ENCODE data around the gene POU4F3.

The POU4F3 gene

GRCh38 chr5:146340260-146341081 lies 1.8 kb downstream of the POU4F3 start:
- no peak for DNase-seq

GRCh38 chr5:146341854-146342253 lies 3.2 kb downstream of the POU4F3 start:
- no peak for DNase-seq

- DNase-seq = no peak
Observed at GRCh38 chr5:146342519-146342881, 3.9 kb downstream of the POU4F3 start.

GRCh38 chr5:146342882-146343865 lies 4.5 kb downstream of the POU4F3 start:
- no peak for DNase-seq

- DNase-seq = no peak
Observed at GRCh38 chr5:146344155-146345118, 5.8 kb downstream of the POU4F3 start.

- DNase-seq = no peak
Observed at GRCh38 chr5:146345240-146345577, 6.6 kb downstream of the POU4F3 start.

GRCh38 chr5:146345578-146346366 lies 7.1 kb downstream of the POU4F3 start:
- DNase-seq = no peak

- DNase-seq = no peak
Observed at GRCh38 chr5:146357126-146357525, 18.5 kb downstream of the POU4F3 start.

GRCh38 chr5:146359836-146360235 lies 21.2 kb downstream of the POU4F3 start:
- DNase-seq = no peak

- no peak for DNase-seq
Observed at GRCh38 chr5:146363161-146363874, 24.7 kb downstream of the POU4F3 start.

GRCh38 chr5:146365618-146366017 lies 27.0 kb downstream of the POU4F3 start:
- no peak for DNase-seq

GRCh38 chr5:146366904-146367303 lies 28.3 kb downstream of the POU4F3 start:
- no peak for DNase-seq

- DNase-seq = no peak
Observed at GRCh38 chr5:146368137-146368536, 29.5 kb downstream of the POU4F3 start.

GRCh38 chr5:146369691-146370090 lies 31.1 kb downstream of the POU4F3 start:
- DNase-seq = no peak

GRCh38 chr5:146376821-146377220 lies 38.2 kb downstream of the POU4F3 start:
- DNase-seq = no peak

GRCh38 chr5:146378986-146379385 lies 40.3 kb downstream of the POU4F3 start:
- DNase-seq = no peak

GRCh38 chr5:146380714-146381113 lies 42.1 kb downstream of the POU4F3 start:
- DNase-seq = no peak

GRCh38 chr5:146388386-146388785 lies 49.7 kb downstream of the POU4F3 start:
- DNase-seq = no peak

GRCh38 chr5:146390469-146390868 lies 51.8 kb downstream of the POU4F3 start:
- no peak for DNase-seq
